Measurements from ENCODE around the gene SERINC5. TPM values are rescaled to one million over a fixed set of nuclear protein-coding genes. Genes with fewer than 3 reads are reported as not detected.

SERINC5 gene
- total and polyA plus RNA-seq, 2 of the 4 experiments (the other 2 are of a cell fraction) = 5.0 to 8.1 TPM

DNA sequence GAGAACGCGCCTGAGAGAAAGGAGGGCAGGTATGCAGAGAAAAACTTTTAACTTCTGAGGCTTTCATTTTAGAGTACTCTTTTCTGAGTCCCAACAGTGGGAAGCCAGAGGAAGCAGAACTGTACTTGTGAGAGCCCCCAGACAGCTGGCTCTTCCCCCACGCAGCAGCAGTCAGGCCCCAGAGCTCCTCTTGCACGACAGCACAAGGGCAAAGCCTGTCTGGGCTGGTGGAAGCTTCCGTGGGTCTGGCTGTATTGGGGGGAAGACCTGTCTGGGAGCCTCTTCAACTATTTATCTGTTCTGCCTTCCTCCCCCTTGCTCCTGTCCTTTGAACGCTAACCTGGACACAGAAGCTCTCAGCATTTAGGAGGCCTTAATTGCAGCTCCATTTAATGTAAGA is 152.5 kb downstream of the SERINC5 start:
- Histone ChIP-seq H3K9ac (ENCODE audit: low read depth, low read length) (no peak overlapping the region), H2BK15ac (ENCODE audit: low read depth, low read length) (no peak overlapping the region), H3K79me1 (ENCODE audit: low read depth in 1 of 2, low read length in 2 of 2) (no peaks in the 10 kb centered on the region), H4K91ac (ENCODE audit: insufficient read depth, low read depth, low read length) (no peak overlapping the region), H4K5ac (ENCODE audit: low read depth, low read length) (no peak overlapping the region), H3K4me1 (ENCODE audit: control insufficient read depth, insufficient read depth, low read length) (no peaks in the 10 kb centered on the region), H2BK5ac (ENCODE audit: low read depth, low read length, poor library complexity, severe bottlenecking) (no peak overlapping the region), H3K4ac (ENCODE audit: low read depth, low read length) (no peak overlapping the region), H3K27me3 (ENCODE audit: control insufficient read depth, insufficient read depth, low read length) (peaks cover 10% of the 10 kb centered on the region), H3K9me3 (ENCODE audit: control insufficient read depth, insufficient read depth, low read length) (no peaks in the 10 kb centered on the region), H3K23ac (ENCODE audit: low read depth, low read length) (no peak overlapping the region), H3K36me3 (ENCODE audit: control insufficient read depth, insufficient read depth, low read length) (no peaks in the 10 kb centered on the region), H4K20me1 (ENCODE audit: insufficient read depth, low read length) (no peaks in the 10 kb centered on the region), H3K18ac (ENCODE audit: low read depth, low read length) (no peak overlapping the region), H4K8ac (ENCODE audit: low read depth in 2 of 2, low read length in 2 of 2) (no peak overlapping the region), H3K27ac (ENCODE audit: insufficient read depth, low read length) (no peak overlapping the region), H3K9me1 (ENCODE audit: insufficient read depth, low read length) (no peaks in the 10 kb centered on the region), H2AK9ac (replicated peaks; ENCODE audit: low read depth, low read length, poor library complexity) (no peak overlapping the region), H2AFZ (replicated peaks; ENCODE audit: low read length, poor library complexity) (no peak overlapping the region), H3K4me2 (ENCODE audit: low read depth, low read length) (no peak overlapping the region), H2BK20ac (ENCODE audit: low read depth, low read length) (no peak overlapping the region), H2AK5ac (ENCODE audit: low read depth, low read length) (no peak overlapping the region), H3K4me3 (ENCODE audit: insufficient read depth, low read depth, low read length) (no peak overlapping the region), H3K56ac (ENCODE audit: extremely low read depth, insufficient read depth, low read length) (no peak overlapping the region), H3K14ac (replicated peaks; ENCODE audit: low read depth, low read length) (no peak overlapping the region), H2BK120ac (ENCODE audit: low read depth, low read length) (no peak overlapping the region)
- CTCF ChIA-PET = interaction anchor here (1.0 kb wide), 1 partner anchor 177 kb away, joined by 5 read pairs; no protein-coding TSS in a partner anchor
- BruUV-seq (replicated peaks) = no TSS peak
- no peak for TF ChIP-seq RCOR1 (IDR thresholded peaks at IDR 0.05; ENCODE audit: insufficient replicate concordance, low read length)
- TF ChIP-seq MXI1 (IDR thresholded peaks at IDR 0.05; ENCODE audit: borderline replicate concordance, low read depth, low read length) = no peak
- no peak for TF ChIP-seq SMC3 (IDR thresholded peaks at IDR 0.05; ENCODE audit: low read depth, low read length)
- TF ChIP-seq, protein P1, sequence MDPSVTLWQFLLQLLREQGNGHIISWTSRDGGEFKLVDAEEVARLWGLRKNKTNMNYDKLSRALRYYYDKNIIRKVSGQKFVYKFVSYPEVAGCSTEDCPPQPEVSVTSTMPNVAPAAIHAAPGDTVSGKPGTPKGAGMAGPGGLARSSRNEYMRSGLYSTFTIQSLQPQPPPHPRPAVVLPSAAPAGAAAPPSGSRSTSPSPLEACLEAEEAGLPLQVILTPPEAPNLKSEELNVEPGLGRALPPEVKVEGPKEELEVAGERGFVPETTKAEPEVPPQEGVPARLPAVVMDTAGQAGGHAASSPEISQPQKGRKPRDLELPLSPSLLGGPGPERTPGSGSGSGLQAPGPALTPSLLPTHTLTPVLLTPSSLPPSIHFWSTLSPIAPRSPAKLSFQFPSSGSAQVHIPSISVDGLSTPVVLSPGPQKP (IDR thresholded peaks at IDR 0.05; ENCODE audit: borderline replicate concordance, low read depth, low read length) = no peak
- TF ChIP-seq, protein P2, sequence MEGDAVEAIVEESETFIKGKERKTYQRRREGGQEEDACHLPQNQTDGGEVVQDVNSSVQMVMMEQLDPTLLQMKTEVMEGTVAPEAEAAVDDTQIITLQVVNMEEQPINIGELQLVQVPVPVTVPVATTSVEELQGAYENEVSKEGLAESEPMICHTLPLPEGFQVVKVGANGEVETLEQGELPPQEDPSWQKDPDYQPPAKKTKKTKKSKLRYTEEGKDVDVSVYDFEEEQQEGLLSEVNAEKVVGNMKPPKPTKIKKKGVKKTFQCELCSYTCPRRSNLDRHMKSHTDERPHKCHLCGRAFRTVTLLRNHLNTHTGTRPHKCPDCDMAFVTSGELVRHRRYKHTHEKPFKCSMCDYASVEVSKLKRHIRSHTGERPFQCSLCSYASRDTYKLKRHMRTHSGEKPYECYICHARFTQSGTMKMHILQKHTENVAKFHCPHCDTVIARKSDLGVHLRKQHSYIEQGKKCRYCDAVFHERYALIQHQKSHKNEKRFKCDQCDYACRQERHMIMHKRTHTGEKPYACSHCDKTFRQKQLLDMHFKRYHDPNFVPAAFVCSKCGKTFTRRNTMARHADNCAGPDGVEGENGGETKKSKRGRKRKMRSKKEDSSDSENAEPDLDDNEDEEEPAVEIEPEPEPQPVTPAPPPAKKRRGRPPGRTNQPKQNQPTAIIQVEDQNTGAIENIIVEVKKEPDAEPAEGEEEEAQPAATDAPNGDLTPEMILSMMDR (conservative IDR thresholded peaks at IDR 0.05; ENCODE audit: low read depth, low read length) = no peak
- no peak for TF ChIP-seq BHLHE40 (IDR thresholded peaks at IDR 0.05; ENCODE audit: low read depth, low read length)
- no peak for TF ChIP-seq POLR2A (IDR thresholded peaks at IDR 0.05; ENCODE audit: low read depth, low read length)
- TF ChIP-seq RAD21 (IDR thresholded peaks at IDR 0.05; ENCODE audit: low read length) = no peak
- TF ChIP-seq NFE2L2 (IDR thresholded peaks at IDR 0.05; ENCODE audit: low read depth, low read length) = no peak
- TF ChIP-seq MAFK (IDR thresholded peaks at IDR 0.05; ENCODE audit: low read depth, low read length) = no peak
- TF ChIP-seq, protein P3, sequence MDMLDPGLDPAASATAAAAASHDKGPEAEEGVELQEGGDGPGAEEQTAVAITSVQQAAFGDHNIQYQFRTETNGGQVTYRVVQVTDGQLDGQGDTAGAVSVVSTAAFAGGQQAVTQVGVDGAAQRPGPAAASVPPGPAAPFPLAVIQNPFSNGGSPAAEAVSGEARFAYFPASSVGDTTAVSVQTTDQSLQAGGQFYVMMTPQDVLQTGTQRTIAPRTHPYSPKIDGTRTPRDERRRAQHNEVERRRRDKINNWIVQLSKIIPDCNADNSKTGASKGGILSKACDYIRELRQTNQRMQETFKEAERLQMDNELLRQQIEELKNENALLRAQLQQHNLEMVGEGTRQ (IDR thresholded peaks at IDR 0.05; ENCODE audit: low read depth, low read length) = no peak
- TF ChIP-seq FOS (IDR thresholded peaks at IDR 0.05; ENCODE audit: low read depth, low read length) = no peak
- ATAC-seq (ENCODE audit: low read depth) (no peak), DNase-seq (no peak)
- dilution Hi-C loops (cut with HindIII; ENCODE audit: low sequenced_read_pairs, unreplicated experiment) = no loop called here
- no CpG with 5 or more reads among the region's 6 CpGs for WGBS, 2 experiments (ENCODE audit: extremely low coverage in 2 of 2, insufficient read length in 1 of 2)
- in situ Hi-C loops (cut with MboI; ENCODE audit: low sequenced_read_pairs) = no loop called here
- POLR2A ChIA-PET (ENCODE audit: unreplicated experiment) = no interaction called here
- intact Hi-C loops (cut with micrococcal nuclease) = no loop called here
